Erythroblast (primary cell): ENCODE measurements around the gene AXIN1.

Source experiments
- DNase-seq, 2 experiments: peaks; one replicate each; lab custom pipeline; 2025; lab: John Stamatoyannopoulos, UW
- GATA1 ChIP-seq: IDR thresholded peaks from 2 replicates; pipeline ENCODE4 v1.6.1; 2011; ENCODE audit warnings: low read depth, mild to moderate bottlenecking, control low read depth, low read length, moderate library complexity
- POLR2A ChIP-seq: IDR thresholded peaks from 2 replicates; pipeline ENCODE4 v1.6.1; 2011; ENCODE audit warnings: mild to moderate bottlenecking, low read length

The AXIN1 gene

GRCh38 chr16:307691-308312, 44.7 kb downstream of the AXIN1 start:
- no peak for DNase-seq
- TF ChIP-seq GATA1 (no peak), POLR2A (no peak)

- TF ChIP-seq POLR2A (no peak), GATA1 (no peak)
These were observed 45.6 kb downstream of the AXIN1 start for GRCh38 chr16:306911-307370.

GRCh38 chr16:305916-306626, 46.5 kb downstream of the AXIN1 start:
- DNase-seq = no peak
- TF ChIP-seq POLR2A (no peak), GATA1 (no peak)

More at GRCh38 chr16:306911-307370, 45.6 kb downstream of the AXIN1 start:
- no peak for DNase-seq

- TF ChIP-seq POLR2A = no peak
- no peak for TF ChIP-seq GATA1
- peak; percentile 23 to 31 for DNase-seq
These were observed 48.6 kb downstream of the AXIN1 start for GRCh38 chr16:303760-304505.

GRCh38 chr16:301950-302349, 50.6 kb downstream of the AXIN1 start:
- no peak for DNase-seq
- TF ChIP-seq GATA1 = no peak
- no peak for TF ChIP-seq POLR2A

GRCh38 chr16:301235-301634, 51.3 kb downstream of the AXIN1 start:
- TF ChIP-seq POLR2A (no peak), GATA1 (no peak)
- no peak for DNase-seq

GRCh38 chr16:297832-298231, 54.7 kb downstream of the AXIN1 start:
- no peak for TF ChIP-seq GATA1
- TF ChIP-seq POLR2A = no peak
- no peak for DNase-seq

GRCh38 chr16:296806-297510, 55.6 kb downstream of the AXIN1 start:
- TF ChIP-seq GATA1 (no peak), POLR2A (no peak)
- DNase-seq = no peak

GRCh38 chr16:296276-296675, 56.2 kb downstream of the AXIN1 start:
- TF ChIP-seq POLR2A = no peak
- no peak for TF ChIP-seq GATA1
- DNase-seq = no peak

GRCh38 chr16:293043-293775, 59.3 kb downstream of the AXIN1 start:
- no peak for DNase-seq
- TF ChIP-seq GATA1 = no peak
- TF ChIP-seq POLR2A = no peak

GRCh38 chr16:291539-291938, 61.0 kb downstream of the AXIN1 start:
- DNase-seq = no peak
- TF ChIP-seq POLR2A = no peak
- no peak for TF ChIP-seq GATA1

- TF ChIP-seq POLR2A = no peak
- TF ChIP-seq GATA1 = no peak
- no peak for DNase-seq
These were observed 61.7 kb downstream of the AXIN1 start for GRCh38 chr16:290681-291405.
